HTERT RPE-1 (cell line): ENCODE data around the gene GMFB.

Experiments
- in situ Hi-C: fragments of 300-500 bp; cut with MboI; formaldehyde crosslinking; loops from 4 replicates; pipeline ENCODE4 v1.14.3; 2020; ENCODE audit warnings: low sequenced_read_pairs

The GMFB gene

DNA sequence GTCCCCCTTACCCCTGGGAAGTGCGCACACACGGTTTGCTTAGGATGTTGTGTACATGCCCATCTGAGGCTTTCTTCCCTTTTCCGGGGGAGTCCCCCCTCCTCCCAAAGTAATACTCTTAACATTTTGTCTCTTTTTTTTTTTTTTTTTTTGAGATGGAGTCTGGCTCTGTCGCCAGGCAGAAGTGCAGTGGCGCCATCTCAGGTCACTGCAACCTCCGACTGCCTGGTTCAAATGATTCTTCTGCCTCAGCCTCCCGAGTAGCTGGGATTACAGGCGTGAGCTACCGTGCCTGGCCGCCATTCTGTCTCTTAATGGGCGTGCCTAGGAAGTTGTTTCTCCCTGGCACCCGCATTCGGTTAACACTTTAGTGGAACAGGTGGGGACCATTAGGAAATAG lies 4.5 kb upstream of the GMFB start:
- in situ Hi-C loops = no loop called here

DNA sequence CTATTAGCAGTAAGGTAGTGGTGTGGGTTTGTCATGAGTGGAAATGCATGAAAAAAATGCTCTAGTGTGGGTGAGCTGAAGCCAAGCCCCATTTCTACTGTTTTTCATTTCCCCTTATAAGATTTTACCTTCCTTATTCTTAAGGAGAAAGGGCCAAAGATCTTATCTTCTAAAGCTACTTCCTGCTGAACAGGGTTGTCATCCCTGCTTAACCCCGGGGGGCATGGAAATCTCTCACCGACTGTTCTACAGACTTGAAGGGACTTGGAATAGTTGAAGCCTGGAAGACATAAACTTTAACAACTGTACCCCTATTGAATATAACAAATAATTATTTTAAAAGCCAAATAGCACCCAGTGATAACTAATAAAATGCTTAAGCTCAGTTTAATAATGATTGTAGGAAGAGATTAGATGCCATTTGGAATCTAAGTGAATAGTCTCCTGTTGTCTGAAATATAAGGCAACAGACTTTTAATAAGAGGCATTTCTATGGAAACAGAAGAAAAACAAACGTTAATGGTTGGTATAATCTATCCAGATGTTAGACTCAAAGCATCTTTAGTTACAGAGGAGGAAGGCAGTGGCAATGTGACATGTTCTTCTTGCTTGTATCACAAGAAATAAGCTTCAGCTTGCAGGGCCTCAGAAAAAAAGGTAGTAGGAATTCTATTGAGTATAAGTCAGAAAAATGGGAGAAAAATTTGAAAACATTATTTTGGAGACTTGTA lies 1.8 kb upstream of the GMFB start:
- in situ Hi-C loops = no loop called here

DNA sequence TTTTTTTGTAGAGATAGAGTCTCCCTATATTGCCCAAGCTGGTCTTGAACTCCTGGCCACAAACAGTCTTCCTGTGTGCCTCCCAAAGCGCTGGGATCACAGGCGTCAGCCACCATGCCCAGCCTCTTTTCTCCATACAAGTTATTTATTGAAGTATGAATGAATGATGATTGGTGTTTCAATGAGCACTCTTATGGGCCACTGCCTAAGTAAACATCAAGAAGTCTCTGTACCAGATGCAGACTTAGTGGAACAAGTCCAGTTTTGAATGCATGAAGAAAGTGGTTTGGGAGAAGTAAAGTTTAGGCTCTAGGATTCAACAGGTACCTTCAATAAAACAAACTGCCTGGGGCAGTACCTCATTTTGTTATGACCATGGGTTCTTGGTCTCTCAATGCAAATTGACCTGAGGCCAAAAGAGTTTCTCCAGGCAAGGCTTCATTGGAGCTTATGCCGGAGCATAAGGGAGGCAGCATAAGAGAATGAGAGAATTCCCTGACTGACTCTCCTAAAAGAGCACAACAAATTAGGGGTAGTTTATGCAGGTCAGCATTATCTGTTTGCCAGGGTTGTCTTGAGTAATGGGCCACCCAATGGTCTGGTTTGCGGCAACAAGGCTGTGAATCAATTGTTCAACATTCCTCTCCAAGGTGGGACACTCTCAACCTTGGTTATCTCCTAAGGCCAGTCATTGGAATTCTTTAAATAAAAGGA lies 1.1 kb upstream of the GMFB start:
- in situ Hi-C loops = no loop called here

DNA sequence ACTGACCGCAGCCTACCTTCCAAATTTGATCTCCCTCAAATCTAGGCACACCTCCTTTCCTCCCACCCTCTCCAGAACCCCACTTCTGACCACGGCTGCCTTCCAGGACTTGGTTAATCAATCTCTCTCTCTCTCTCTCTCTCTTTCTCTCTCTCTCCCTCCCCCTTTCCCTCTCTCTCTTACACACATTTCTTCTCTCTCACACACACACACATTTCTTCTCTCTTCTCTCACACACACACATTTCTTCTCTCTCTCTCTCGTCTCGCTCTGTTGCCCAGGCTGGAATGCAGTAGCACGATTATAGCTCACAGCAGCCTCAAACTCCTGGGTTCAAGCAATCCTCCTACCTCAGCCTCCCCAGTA lies 521 bp upstream of the GMFB start:
- in situ Hi-C loops = no loop called here

DNA sequence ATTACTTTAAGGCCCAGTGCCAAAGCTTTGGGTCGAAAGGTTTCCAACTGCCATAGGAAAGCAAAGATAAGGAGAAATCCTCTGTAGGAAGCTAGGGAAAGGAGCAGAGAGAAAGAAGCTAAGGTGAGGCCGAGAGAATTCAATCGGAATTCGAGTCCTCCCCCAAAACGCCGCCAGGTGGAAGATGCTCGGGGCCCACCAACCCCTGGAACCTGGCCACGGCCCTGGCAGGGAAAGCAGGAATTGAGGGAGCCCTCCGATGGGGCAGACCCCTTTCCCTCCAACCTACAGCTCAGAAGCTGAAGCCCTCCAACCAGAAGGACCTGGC lies 498 bp downstream of the GMFB start:
- in situ Hi-C loops = no loop called here

DNA sequence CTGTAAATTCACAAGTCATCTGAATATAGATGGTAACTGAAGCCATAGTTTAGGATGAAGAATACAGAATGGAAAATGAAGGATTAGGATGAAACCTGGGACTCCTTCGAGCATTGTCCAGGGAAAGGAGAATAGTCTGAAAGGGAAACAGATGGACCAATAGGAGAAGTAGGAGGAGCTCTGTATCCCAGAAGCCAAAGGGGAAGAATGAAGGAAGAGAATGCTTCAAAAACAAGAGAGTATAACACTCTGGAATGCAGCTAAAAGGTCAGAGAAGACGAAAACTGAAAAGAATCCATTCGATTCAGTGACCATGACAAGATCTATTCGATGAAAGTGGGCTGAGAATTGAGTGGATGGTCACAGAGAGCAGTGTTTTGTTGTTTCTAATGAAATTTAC lies 1.0 kb downstream of the GMFB start:
- in situ Hi-C loops = no loop called here

DNA sequence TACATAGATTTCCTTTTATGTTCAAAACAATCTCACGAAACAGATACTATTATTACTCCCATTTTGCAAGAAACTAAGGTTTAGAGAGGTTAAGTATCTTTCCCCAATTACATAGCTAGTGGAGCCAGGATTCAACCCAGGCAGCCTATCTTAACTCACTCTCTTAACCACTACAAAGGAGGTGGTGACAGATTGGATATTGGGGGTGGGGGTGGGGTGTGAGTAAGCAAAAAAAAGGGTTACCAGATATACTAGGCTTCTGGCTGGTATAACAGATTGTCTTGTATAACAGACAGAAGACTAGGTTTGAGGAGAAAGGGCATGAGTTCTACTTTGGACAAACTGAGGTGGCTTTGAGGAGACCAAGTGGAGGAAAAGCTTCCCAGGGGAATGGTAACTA lies 2.1 kb downstream of the GMFB start:
- in situ Hi-C loops = no loop called here

DNA sequence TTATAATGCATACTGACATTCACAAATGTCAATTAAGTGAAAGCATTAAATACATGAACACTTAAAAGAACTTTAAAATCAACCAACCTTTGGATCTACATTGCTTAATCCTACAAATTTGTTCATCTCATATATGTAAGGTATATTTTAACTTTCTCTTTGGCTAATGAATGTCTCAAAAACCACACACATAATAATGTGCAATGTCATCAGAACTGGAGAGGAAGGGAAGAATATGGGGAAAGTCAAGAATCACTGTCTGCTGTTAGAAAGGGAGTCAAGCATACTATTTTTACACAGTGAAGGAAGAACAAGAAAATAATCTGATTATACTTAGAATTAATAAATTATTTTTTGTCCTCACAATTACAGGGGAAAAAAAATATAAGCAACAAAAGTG lies 4.9 kb downstream of the GMFB start:
- in situ Hi-C loops = no loop called here

DNA sequence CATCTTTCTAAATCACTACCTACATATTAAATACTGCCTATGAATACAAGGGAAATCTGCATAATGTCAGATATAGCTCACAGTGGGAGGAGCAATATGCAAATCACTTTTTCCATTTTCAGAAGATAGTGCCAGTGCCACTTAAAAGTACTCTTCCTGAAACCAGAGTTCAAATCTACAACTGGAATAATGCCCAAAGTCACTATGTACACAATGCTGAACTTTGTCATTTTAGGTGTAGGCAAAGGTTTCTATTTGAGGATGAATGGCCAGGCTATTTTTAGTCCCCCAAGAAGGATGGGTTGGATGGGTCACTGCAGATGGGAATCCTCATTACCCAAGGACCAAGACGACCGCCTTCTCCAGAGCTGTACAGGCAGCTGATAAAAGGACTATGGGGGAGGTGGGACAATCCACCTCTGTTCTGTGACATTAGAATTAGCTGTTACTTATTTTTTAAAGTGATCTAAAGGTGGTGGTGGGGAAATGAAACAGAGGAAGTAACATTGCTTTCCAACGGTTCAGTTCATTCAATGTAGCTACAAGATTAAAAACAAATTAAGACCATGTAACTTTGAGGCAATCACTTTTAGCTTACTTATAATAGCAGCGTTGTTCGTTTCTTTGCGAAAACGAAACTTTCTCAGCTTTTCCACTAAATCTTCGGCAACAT lies 5.6 kb downstream of the GMFB start:
- in situ Hi-C loops = no loop called here

DNA sequence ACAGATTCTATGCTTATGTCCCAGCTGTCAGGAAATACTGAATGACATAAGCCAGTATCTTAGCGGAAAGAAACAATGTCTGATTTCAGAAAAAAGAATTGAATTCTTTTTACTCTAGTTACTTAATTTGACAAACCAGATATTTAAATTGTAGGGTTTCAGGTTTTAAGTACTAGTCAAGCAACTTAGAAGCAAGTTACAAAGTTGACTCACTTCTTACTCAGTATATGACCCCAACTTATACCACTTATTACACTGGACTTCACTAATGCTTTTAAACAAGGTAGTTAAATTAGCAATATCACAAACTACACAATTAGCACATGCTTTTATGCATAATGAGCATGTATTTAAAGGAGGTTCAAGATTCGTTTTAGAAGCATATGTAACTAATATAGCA lies 7.1 kb downstream of the GMFB start:
- in situ Hi-C loops = no loop called here

DNA sequence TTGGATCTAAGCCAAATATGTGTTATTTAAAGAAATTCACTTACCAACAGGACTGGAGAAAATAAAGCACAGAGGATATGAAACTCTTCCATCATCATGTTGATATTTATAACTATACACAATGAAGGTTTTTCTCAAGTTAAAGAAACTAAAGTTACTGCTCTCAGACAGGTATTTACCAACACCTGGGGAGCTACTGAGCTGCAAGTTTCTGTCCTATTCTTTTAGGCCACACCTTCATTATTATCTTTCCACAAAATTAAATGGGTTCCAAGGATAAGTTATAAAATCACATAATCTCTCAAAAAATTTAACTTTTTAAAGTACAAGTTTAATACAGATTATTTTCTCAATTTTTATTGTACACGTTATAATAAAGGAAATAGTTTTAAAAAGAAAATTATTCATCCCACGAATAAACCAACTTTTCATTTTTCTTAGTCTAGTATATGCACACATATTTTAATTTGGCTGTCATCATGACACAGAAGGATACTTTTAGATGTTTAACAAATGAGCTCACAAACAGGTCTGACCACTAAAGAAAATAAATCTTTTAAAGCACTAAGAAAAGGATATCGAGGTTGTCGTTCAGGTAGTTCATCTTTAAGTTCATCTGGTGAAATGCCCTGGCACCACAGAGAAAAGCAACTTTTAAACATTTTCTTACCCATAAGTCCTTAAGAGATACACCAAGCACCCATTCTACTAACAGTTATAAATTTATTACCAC lies 7.8 kb downstream of the GMFB start:
- in situ Hi-C loops = no loop called here

DNA sequence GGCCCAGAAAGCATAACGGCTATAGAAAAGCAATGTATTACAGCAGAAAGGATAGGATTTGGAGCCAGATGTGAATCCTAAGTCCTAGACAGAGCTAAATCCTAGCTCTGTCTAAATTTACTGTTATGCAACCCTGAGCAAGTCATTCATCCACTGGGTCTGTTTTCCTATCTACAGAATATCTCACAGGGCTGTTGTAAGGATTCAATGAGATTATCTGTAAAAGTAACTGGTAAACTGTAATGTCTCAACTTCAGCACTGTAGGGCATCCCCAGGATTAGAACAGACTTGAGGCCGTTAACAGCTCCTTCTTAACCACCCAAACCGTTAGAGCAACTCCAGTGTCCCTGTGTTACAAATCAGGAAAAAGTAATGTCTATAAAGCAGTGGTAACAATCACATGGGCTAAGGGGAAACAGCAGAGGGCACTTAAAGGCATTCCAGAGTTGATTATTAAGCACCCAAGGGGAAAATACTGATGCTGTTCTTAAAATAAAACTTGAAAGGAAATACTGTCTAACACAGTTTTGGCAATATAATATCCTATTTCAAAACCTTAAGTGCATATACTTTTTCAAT lies 10.1 kb downstream of the GMFB start:
- in situ Hi-C loops = no loop called here

DNA sequence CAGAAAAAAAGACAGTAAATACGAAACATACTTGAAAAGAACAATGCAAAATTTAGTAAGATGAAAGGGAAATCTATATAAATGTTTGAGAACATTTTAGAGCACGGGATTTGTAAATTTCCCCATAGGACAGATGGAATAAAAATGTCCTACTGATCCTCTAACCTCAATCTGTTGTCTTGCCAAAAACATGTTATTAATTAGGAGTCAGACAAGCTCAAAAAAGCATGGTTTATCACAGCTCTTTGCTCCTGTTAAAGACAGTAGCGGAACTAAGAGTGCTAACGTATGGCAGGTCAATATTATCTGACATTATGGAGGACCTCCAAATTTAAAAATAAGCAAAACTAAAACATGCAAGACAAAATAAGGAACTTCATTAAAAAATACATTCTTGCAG lies 12.9 kb downstream of the GMFB start:
- in situ Hi-C loops = no loop called here

DNA sequence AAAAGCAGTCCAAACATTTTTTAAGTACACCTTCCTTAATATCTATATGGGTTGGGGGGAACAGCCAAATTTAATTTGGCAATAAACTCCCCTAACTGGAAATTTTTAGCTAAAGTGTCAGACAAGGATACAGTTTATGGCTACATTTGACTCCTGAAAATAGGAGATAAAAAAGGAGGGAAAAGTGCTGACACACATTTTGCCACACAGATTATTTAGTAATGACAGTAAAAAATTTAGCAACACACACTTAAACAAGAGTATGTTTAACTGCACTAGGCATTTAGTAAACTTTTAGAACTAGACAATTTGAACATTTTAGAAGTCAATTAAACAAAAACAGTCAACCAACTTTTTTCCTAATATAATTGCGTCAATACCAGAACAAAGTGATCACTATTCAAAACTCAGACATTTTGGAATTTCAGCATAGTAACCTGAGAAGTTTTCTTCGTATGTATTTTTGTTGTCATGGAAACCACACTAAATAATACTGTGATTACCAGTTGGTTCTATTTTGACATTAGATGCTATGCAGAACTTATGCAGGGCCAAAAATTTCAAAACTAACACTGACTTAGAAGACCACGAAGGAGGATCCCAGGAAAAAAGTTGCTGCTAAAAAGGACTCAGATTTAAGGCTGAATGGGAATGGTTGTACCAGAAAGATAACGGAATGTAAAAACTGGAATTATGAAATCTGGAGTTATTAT lies 13.4 kb downstream of the GMFB start:
- in situ Hi-C loops = no loop called here

DNA sequence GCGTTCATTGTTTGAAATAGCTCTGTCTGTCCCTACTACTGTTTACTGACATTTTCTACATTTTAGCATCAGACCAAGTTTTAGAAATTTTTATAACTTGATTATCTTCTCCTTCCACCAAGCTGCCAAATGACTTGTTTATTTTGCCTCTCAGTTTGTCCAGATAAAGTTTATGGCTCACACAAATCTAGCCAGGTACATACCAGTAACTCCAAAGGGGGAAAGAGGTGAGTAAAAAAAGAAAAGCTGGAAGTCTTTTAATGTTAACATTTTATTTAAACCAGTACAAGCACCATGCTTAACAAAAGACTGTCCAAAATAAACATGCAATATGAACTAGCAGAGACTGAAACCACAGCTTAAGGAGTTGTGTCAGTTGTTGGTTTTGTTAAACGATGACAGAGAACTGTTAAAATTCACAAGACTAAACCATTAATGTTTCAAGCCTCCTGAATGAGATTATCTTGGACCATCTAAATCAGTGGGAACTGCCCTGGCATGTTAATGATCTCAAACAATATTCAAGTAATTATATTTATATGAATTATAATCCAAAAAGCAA lies 14.5 kb downstream of the GMFB start:
- in situ Hi-C loops = no loop called here

DNA sequence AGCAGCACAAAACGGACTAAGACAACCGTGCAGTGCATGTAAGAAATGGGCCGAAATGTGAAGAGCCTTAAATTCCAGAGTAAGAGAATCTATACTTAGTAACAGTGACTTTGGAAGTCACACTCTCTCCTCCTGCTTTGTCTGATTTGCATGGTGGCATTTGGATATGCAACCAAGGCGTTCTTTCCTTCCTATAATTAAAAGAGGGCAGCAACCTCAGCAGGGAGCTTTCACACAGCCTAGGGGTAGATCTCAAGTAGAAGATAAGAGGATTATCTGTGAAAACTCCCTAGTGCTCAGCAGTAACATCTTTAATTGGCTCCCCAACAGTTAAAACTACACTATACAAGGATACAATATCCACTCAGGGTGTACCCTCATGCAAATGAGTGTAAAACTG lies 16.5 kb downstream of the GMFB start:
- in situ Hi-C loops = no loop called here

DNA sequence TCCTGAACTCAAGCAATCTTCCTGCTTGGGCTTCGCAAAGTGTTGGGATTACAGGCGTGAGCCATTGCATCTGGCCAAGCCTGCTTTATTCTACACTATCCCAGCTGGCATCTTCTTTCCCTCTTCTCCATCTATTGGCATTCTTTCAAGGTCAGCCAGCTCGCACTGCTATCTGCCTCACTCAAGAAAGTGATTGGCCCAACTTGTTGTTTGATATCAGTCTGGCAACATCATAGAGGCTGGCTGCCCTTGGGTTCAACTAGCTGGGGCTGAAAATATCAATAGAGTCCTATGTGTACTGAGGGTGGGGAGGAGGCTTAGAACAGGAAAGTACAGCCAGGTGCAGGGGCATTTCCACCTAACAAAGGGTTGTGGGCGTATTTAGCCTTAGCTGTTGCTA lies 17.1 kb downstream of the GMFB start:
- in situ Hi-C loops = no loop called here

DNA sequence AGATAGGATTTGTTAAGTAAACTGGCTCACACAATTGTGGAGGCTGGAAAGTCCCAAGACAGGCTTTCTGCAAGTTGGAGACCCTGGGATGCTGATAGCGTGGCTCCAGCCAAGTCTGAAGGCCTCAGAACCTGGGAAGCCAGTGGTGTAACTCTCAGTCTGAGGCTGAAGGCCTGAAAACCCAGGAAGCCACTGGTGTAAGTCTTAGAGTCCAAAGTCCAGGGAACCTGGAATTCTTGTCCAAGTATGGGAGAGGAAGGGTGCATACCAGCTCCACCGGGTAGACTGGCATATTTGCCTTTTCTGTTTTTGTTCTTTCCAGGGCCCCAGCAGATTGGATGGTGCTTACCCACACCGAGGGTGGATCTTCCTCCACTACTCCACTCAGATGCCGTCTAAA lies 18.1 kb downstream of the GMFB start:
- in situ Hi-C loops = no loop called here

DNA sequence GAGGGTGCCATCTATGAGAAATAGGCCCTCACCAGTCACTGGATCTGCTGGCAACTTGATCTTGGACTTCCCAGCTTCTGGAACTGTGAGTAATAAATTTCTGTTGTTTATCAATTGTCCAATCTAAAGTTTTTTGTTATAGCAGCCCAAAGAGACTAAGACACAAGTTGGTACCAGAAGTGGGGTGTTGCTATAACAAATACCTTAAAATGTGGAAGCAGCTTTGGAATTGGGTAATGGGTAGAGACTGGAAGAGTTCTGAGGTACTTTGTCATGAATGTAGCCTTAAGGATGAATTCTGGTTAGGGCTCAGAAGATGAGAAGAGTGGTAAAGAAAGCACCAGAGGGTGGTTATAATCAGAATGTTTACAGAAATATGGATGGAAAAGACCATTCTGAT lies 21.5 kb downstream of the GMFB start:
- in situ Hi-C loops = no loop called here

DNA sequence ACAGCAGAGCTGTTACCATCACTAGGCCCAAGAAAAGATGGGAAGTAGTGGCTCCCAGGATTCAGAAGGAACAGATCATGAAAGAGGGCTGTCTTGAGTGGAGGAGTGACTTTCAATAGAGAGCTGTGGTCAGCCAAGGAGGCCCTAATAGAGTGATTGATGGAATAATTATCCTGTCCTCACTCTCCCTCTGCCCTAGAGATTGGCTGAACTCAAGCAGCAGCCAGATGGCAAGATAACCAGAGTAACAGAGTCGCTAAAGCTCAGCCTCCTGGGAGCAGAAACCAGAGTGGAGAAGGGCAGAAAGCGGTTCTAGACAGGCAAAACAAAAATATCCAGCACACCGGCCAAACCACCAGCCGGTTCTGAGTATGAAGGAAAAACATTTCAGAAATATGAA lies 23.1 kb downstream of the GMFB start:
- in situ Hi-C loops = no loop called here

DNA sequence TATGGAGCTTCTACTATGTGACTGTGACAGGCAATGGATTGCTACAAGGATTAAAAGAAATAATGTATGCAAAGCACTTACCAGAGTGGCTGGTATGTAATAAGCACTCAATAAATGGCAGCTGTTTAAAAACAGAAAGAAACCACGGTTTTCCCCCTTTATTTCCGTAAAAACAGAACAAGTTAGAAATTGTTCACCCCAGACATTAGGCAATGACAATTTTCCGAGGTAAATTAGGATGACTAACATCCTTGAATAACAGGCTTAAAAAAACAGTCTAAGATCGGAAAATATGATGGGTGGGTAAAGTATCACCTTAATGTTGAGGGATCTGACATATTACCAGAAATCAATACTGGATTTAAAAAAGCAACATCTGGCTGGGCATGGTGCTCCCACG lies 26.7 kb downstream of the GMFB start:
- in situ Hi-C loops = no loop called here
